GM12872 (cell line): Measurements from ENCODE around the gene ACADVL.

Source experiments
- CTCF ChIP-seq: IDR thresholded peaks from 3 replicates; pipeline ENCODE4 v1.5.1; 2011; ENCODE audit warnings: low read depth, mild to moderate bottlenecking, low read length, moderate library complexity; ENCODE audit not compliant: insufficient read depth

Gene ACADVL

GRCh38 chr17:7222093-7222971 is 2.6 kb downstream of the ACADVL start:
- no peak for TF ChIP-seq CTCF

- TF ChIP-seq CTCF = no peak
Measured at GRCh38 chr17:7222972-7223292, 3.2 kb downstream of the ACADVL start.

- TF ChIP-seq CTCF = no peak
Measured at GRCh38 chr17:7223375-7223774, 3.6 kb downstream of the ACADVL start.

GRCh38 chr17:7224110-7224509 is 4.4 kb downstream of the ACADVL start:
- TF ChIP-seq CTCF = no peak

GRCh38 chr17:7224661-7225111 is 4.9 kb downstream of the ACADVL start:
- TF ChIP-seq CTCF = no peak

GRCh38 chr17:7225711-7226331 is 6.1 kb downstream of the ACADVL start:
- no peak for TF ChIP-seq CTCF

GRCh38 chr17:7226721-7227710 is 7.3 kb downstream of the ACADVL start:
- no peak for TF ChIP-seq CTCF
